H1 (cell line): ENCODE data around the gene FBXO8. TPM values are rescaled to one million over a fixed set of nuclear protein-coding genes. Genes with fewer than 3 reads are reported as not detected.

Source experiments
- BACH1 ChIP-seq: IDR thresholded peaks from 2 replicates; pipeline ENCODE4 v1.6.1; 2012; ENCODE audit warnings: low read length, improper control_type of control experiment
- CEBPB ChIP-seq: IDR thresholded peaks from 2 replicates; pipeline ENCODE4 v1.6.1; 2012; ENCODE audit warnings: low read depth, low read length
- CREB1 ChIP-seq: IDR thresholded peaks from 2 replicates; pipeline ENCODE4 v1.6.1; 2012; ENCODE audit warnings: inconsistent platforms
- ZNF274 ChIP-seq: IDR thresholded peaks from 2 replicates; pipeline ENCODE4 v1.7.0; 2012; ENCODE audit warnings: low read length, borderline replicate concordance; ENCODE audit errors: extremely low read depth
- polyA plus RNA-seq, 7 experiments: library from polyadenylated mRNA; depleted of rRNA in 3 of 7; stranded (reverse) in 5 of 7; unstranded in 2 of 7; fragments of >200 nt in 5 of 7; fragments of 200-250 nt in 2 of 7; gene quantifications; 1 replicate in 5 of 7; 2 replicates in 1 of 7; 4 replicates in 1 of 7; pipeline versions ENCODE4 v1.2.1 to v1.2.3, GENCODE V29; 2011 to 2013; ENCODE audit warnings: missing spikeins in 2 of 7, mixed read lengths in 2 of 7
- total RNA-seq: library from RNA; stranded (reverse); fragmentation: NEBNext Ultra II Directional; extraction: Animal tissue kit (Norgen Biotek cat#: 25700); gene quantifications from 2 replicates; pipeline ENCODE4 v1.2.1, GENCODE V29; 2021

The FBXO8 gene
- total and polyA plus RNA-seq, 2 of the 8 experiments (the other 6 are each of a cell fraction or from before 2014, with no cell fraction given): 5.1 to 7.5 TPM

- TF ChIP-seq BACH1 (no peak), ZNF274 (no peak), CEBPB (no peak), CREB1 (no peak)
These were observed 34.1 kb upstream of the FBXO8 start (continued) for GRCh38 chr4:174317531-174317930.
